Superior temporal gyrus (tissue), 1 donor: ENCODE data around the gene L3MBTL3.
"Not testable (repeated sequence)": the region's sequence is repeated elsewhere in the genome, so short reads cannot be mapped to it uniquely, and the experiment has no call there.

Experiments
- DNase-seq: peaks from one replicate; pipeline ENCODE4 v3.0.0-alpha.2; 2016; ENCODE audit errors: extremely low spot score

L3MBTL3 gene

GRCh38 chr6:130076512-130076911, 58.1 kb downstream of the L3MBTL3 start:
- no peak for DNase-seq

DNA sequence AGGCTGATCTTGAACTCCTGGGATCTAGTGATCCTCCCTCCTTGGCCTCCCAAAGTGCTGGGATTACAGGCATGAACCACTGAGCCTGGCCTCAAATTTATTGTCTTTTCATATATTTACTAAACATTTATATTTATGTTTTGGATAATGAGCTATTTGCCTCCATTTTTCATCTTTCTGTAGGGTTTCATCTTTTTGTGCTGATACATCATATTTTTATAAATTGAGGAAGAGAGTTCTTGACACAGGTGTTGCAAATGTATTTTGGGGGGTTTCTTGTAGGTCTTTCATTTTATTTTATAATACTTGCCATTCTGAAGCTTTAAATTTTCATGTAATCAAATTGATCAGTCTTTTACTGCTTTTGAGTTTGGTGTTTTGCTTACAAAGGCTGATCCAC, 72.4 kb downstream of the L3MBTL3 start:
- no peak for DNase-seq

GRCh38 chr6:130093546-130093945, 75.2 kb downstream of the L3MBTL3 start:
- no peak for DNase-seq

DNA sequence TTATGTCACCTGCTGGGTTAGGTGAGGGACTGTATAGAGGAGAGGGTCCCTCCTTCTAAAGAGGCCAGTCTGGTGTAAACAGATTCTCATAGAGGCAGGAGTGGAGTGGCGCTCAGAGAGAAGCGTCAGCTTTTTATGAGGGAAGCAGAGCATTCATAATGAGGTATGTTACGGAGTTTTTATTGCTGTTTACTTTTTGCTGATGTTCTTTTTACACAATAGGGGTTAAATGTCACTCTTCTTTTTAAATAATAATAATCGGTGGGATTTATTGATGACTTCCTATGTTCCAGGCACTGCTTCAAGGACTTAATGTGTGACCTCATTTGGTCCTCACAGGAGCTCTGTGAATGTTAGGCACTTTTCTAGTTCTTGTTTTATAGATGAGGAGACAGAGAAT, 79.9 kb downstream of the L3MBTL3 start:
- DNase-seq = no peak

GRCh38 chr6:130099119-130099518, 80.7 kb downstream of the L3MBTL3 start:
- no peak for DNase-seq

DNA sequence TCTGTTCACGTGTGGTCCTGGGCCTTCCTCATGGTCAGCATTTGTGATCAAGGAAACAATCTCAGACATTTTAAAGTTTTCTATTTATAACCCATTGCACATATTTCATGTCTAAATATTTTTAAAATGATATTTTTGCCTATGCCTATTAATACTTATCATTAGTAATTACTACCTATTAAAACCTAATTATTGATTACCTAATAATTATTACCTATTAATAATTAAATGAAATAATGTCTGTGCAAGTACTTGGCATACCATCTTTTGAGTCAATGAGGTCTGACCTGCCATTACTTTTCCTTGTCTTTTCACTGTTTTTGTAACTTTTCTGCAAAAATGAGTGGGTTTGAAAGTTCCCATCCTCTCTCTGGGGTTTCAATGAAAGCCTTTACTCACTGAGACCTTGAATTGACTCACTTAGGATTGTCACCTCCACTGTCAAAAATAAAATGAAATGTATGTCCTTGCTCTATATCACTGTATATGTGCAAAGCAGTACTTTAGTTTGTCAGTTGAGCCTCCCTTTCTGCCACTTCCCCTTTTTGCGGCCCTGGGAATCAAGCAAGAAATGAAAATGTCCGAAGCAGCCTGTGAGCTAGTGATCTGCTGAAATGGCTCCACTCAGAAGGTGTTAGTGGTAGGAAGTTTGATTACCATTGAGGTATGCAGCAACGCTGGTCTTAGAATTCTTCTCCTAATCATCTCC, 87.8 kb downstream of the L3MBTL3 start:
- no peak for DNase-seq

- no peak for DNase-seq
Measured at GRCh38 chr6:130107710-130108109, 89.3 kb downstream of the L3MBTL3 start.

GRCh38 chr6:130111031-130111430, 92.7 kb downstream of the L3MBTL3 start:
- DNase-seq = no peak

DNA sequence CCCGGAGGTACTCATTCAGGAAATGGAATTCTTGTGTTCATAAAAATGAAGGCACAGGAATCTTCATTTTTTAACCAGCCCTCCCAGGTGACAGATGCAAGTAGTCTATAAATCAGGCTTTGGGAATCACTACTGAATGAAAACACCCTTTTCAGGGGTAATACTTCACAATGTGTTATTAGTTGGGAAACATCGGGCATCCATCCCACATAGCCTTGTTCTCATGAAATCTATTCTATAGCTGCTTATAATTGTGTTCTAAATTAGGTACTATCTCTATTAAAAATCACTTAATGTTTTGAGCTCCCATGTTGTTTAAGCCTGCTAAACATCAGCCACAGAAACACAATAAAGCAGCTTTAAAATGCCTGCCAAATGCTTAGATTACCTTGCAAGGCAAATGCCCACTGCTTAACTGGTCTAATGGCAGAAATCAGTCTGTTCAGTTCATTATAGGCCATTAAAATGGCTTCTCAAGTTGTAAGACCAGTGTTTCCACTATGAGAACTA, 94.9 kb downstream of the L3MBTL3 start:
- no peak for DNase-seq

DNA sequence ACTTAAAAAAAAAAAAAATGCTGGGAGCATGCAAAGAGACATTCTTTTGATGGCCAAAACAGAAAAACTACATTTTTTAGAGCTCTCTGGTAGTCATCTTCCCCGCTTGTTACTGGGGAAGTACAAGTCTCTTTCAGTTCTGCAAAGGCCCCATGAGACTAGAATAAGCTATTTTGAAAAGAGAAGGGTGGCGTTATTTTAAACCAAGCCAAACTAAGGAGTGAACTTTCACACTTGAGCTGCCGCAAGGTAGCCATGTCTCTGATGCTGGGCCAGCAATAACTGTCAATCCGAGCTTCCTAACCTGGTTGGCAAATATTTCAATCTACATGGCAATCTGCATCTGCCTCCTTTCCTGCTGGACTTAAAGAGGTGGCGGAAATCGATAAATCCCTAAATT, 96.7 kb downstream of the L3MBTL3 start:
- DNase-seq = no peak

DNA sequence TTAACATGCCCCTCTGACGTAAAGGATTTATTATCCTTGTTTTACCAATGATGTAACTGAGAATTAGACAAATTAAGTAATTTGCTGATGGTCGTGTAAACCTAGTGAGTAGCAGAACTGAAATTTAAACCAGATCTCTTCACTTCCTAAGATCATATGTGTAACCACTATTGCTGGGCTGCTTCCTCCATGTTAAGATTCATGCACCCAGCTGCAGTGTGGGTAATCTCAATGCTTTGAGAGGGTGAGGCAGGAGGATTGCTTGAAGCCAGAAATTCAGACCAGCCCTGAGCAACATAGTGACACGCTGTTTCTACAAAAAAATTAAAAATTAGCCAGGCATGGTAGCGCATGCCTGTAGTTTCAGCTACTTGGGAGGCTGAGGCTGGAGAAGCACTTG, 97.9 kb downstream of the L3MBTL3 start:
- DNase-seq = no peak

- DNase-seq = not testable (repeated sequence)
Measured at GRCh38 chr6:130117187-130117701, 98.9 kb downstream of the L3MBTL3 start.

DNA sequence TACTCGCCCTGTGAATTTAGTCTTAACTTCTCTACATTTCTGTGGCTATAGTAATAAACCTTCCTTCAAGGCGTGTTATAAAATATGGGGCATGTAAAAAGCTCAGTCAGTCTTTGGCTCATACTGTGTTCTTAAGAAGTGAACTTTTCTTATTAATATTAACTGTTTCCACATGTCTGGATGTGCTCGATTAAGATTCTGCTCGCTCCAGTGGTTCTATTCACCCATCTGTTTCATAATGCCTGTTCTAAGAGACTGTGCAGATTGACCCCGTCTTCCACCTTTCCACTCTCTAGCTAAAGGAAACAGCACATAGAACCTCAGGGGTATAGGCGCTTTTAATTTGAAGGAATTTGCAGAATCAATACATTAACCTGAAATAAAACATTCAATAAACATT, 99.9 kb downstream of the L3MBTL3 start:
- DNase-seq = no peak

DNA sequence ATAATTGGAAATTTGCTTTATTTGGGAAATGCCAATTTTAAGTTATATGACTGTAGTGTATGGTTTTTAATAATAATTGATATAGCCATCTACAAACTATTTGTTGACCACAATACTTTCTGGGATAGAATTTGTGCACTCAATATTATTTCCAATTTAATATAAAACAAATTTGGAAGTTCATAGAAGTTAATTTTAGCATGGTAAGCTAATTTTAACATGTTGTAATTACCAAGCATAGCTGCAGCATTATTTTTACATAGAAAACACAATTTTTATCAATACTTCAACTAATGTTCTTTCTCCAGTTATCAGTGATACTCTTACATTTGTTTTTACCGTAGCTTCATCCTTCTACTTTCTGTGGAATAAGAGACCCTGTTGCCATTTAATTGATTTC, 100.8 kb downstream of the L3MBTL3 start:
- no peak for DNase-seq

- no peak for DNase-seq
Measured at GRCh38 chr6:130120731-130121130, 102.3 kb downstream of the L3MBTL3 start.

- no peak for DNase-seq
Measured at GRCh38 chr6:130122243-130122642, 103.9 kb downstream of the L3MBTL3 start.

- DNase-seq = no peak
Measured at GRCh38 chr6:130127195-130127594, 108.8 kb downstream of the L3MBTL3 start.

GRCh38 chr6:130128326-130128725, 109.9 kb downstream of the L3MBTL3 start:
- DNase-seq = no peak

DNA sequence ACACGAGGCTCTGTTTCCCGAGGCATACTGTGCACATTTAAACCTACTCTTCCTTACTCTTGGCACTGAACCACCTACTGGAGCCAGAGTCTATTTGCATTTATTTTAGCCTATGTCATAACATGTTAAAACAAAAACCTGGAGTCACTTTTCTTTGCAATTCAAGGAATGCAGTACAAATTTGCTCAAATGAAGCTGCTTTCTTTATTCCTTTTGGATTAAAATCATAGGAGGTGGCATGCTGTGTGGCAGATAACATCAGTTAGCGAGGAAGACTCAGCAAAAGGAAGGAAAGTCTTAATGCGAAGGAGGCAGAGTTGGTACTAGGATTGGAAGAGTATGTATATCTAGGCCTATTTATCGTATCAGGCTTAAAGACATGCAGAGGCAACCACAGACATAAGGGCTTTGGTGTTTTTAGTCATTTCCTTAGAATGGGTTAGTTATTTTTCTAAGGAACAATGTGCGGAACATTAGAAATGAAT, 111.4 kb downstream of the L3MBTL3 start:
- DNase-seq = no peak

DNA sequence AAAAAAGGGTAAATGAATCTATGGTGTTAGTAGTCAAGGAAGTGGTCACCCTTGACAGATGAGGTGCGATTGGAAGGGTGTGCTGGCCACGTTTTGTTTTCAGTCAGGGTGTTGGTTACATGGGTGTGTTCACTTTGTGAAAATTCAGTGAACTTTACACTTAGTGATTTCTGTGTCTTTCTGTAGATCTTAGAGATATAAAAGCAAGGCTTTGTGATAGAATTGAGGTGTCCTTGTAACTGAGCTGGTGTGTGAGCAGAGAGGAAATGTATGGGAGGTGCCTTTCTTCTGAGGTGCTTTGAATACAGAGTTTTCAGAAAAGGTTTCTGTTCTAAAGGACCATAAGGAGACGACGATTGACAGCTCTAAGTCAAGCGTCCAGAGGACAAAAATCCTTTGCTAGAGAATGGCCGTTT, 113.9 kb downstream of the L3MBTL3 start:
- DNase-seq = no peak

- no peak for DNase-seq
Measured at GRCh38 chr6:130134582-130134981, 116.2 kb downstream of the L3MBTL3 start.

DNA sequence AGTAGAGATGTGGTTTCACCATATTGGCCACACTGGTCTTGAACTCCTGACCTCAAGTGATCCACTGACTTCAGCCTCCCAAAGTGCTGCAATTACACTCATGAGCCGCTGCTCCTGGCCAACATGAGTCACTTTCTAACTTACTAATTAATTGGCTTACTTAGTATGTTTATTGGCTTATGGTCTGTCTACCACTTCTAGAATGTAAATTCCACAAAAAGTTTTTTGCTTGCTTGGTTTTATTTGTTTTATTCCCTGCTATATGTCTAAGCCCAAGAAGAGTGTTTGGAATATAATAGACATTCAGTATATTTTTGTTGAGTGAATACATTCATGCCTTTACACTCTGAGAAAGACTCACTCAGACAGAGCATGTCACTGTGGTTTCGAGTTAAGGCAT, 118.4 kb downstream of the L3MBTL3 start:
- no peak for DNase-seq

- DNase-seq = no peak
Measured at GRCh38 chr6:130138116-130138908, 119.9 kb downstream of the L3MBTL3 start.
